ENCODE results near the gene DLEU7. TPM values are rescaled to one million over a fixed set of nuclear protein-coding genes. Genes with fewer than 3 reads are reported as not detected.

Gene DLEU7
- total and polyA plus RNA-seq, 2 of the 13 experiments (the other 11 are each of a cell fraction or from before 2014, with no cell fraction given): not detected

- Histone ChIP-seq H3K4me2 (ENCODE audit: low read depth, low read length) (no peak overlapping the region), H3K79me2 (ENCODE audit: insufficient read depth, low read length) (no peaks in the 10 kb centered on the region), H3K4me1 (ENCODE audit: insufficient read depth, low read length) (no peaks in the 10 kb centered on the region), H3K27me3 (ENCODE audit: control insufficient read depth in 1 of 2, insufficient read depth in 2 of 2, low read length in 2 of 2) (no peaks in the 10 kb centered on the region), H3K36me3 (replicated peaks in 1 of 2; ENCODE audit: control insufficient read depth in 1 of 2, insufficient read depth in 2 of 2, low read length in 2 of 2) (no peaks in the 10 kb centered on the region), H4K20me1 (ENCODE audit: insufficient read depth, low read length) (no peaks in the 10 kb centered on the region), H3K9ac (ENCODE audit: insufficient read depth, low read depth, low read length) (no peak overlapping the region), H3K9me3 (ENCODE audit: low read length) (no peaks in the 10 kb centered on the region), H2AFZ (ENCODE audit: low read length) (no peak overlapping the region), H3K27ac (ENCODE audit: extremely low read length, insufficient read depth, low read length) (no peak overlapping the region), H3K4me3 (replicated peaks in 1 of 3; ENCODE audit: insufficient read depth in 1 of 3, low read depth in 2 of 3, low read length in 3 of 3) (no peak overlapping the region)
- ChIA-PET CTCF (ENCODE audit: low intra/inter-chr PET ratio, low total read pairs) (no interaction called here), POLR2A (no interaction called here)
- TF ChIP-seq NCOA2 (CRISPR knock-in tag; IDR thresholded peaks at IDR 0.05) (no peak), ATAD3A (CRISPR knock-in tag; IDR thresholded peaks at IDR 0.05) (no peak), ZC3H4 (CRISPR knock-in tag; IDR thresholded peaks at IDR 0.05; ENCODE audit: borderline replicate concordance) (no peak), TERF1 (CRISPR knock-in tag; IDR thresholded peaks at IDR 0.05) (no peak), GLMP (CRISPR knock-in tag; IDR thresholded peaks at IDR 0.05; ENCODE audit: borderline replicate concordance) (no peak), TMF1 (CRISPR knock-in tag; IDR thresholded peaks at IDR 0.05; ENCODE audit: low read depth) (no peak), ZNF281 (CRISPR knock-in tag; IDR thresholded peaks at IDR 0.05; ENCODE audit: borderline replicate concordance) (no peak), MTF2 (CRISPR knock-in tag; IDR thresholded peaks at IDR 0.05; ENCODE audit: borderline replicate concordance) (no peak), MED1 (CRISPR knock-in tag; IDR thresholded peaks at IDR 0.05) (no peak), EZH2 (conservative IDR thresholded peaks at IDR 0.05; ENCODE audit: low read depth, low read length) (no peak), NBN (conservative IDR thresholded peaks at IDR 0.05) (no peak)
- no TSS peak for BruUV-seq (replicated peaks)
- WGBS (ENCODE audit: low lambda C conversion rate): 33% methylated on average over 2 of the region's 2 CpGs
- ATAC-seq (no peak), DNase-seq (ENCODE audit: low spot score) (no peak), FAIRE-seq (no peak)
- in situ Hi-C loops (cut with HindIII; ENCODE audit: extremely low pct_ligation_motif_present, low pct_unique_long_range_greater_than_20kb) (no loop called here), intact Hi-C loops (cut with micrococcal nuclease; ENCODE audit: unreplicated experiment) (no loop called here)
Measured at GRCh38 chr13:50873991-50874390, 30.5 kb upstream of the DLEU7 start.
